GM23338 (cell line): ENCODE results near the gene RMND5A. TPM values are rescaled to one million over a fixed set of nuclear protein-coding genes. Genes with fewer than 3 reads are reported as not detected.

ENCODE experiments used
- ATAC-seq: fragments of 200-7000 bp; cut with Tn5 transposase; 3 replicates; pipeline ENCODE4 v1.9.1; 2020
- DNase-seq: peaks from one replicate; pipeline ENCODE4 v3.0.0-alpha.2; 2015; ENCODE audit warnings: low spot score
- H2AFZ ChIP-seq: fragments of 200-600 bp; sonication (generic); 2 replicates; pipeline ENCODE4 v1.8.0; 2016; ENCODE audit warnings: antibody characterized with exemption, mild to moderate bottlenecking, moderate library complexity
- H3F3A ChIP-seq: fragments of 200-600 bp; sonication (generic); replicated peaks from 2 replicates; pipeline ENCODE4 v1.8.0; 2017; ENCODE audit warnings: antibody characterized with exemption, mixed run types, low read depth
- H3K27ac ChIP-seq: fragments of 200-600 bp; sonication (generic); 2 replicates; pipeline ENCODE4 v1.6.1; 2016; ENCODE audit warnings: low read depth
- H3K27me3 ChIP-seq: fragments of 200-600 bp; sonication (generic); 2 replicates; pipeline ENCODE4 v1.8.0; 2016; ENCODE audit warnings: mild to moderate bottlenecking, mixed run types, moderate library complexity; ENCODE audit not compliant: insufficient read depth
- H3K36me3 ChIP-seq: fragments of 200-600 bp; sonication (generic); 2 replicates; pipeline ENCODE4 v1.8.0; 2016; ENCODE audit warnings: mild to moderate bottlenecking; ENCODE audit not compliant: insufficient read depth
- H3K4me1 ChIP-seq: fragments of 200-600 bp; sonication (generic); 2 replicates; pipeline ENCODE4 v1.8.0; 2016; ENCODE audit warnings: mild to moderate bottlenecking, moderate library complexity; ENCODE audit not compliant: insufficient read depth
- H3K4me2 ChIP-seq: fragments of 200-600 bp; sonication (generic); 2 replicates; pipeline ENCODE4 v1.7.1; 2017; ENCODE audit warnings: mixed run types
- H3K4me3 ChIP-seq: fragments of 200-600 bp; sonication (generic); 2 replicates; pipeline ENCODE4 v1.6.1; 2016; ENCODE audit warnings: mixed run types
- H3K79me2 ChIP-seq: fragments of 200-600 bp; sonication (generic); replicated peaks from 2 replicates; pipeline ENCODE4 v1.8.0; 2017; ENCODE audit warnings: mild to moderate bottlenecking; ENCODE audit not compliant: insufficient read depth
- H3K9me2 ChIP-seq: fragments of 200-600 bp; sonication (generic); 2 replicates; pipeline ENCODE4 v1.8.0; 2017; ENCODE audit not compliant: insufficient read depth
- H4K20me1 ChIP-seq: fragments of 200-600 bp; sonication (generic); replicated peaks from 2 replicates; pipeline ENCODE4 v1.8.0; 2017; ENCODE audit warnings: mild to moderate bottlenecking; ENCODE audit not compliant: insufficient read depth
- H3K27ac Mint-ChIP-seq: 2 replicates; pipeline ENCODE4 v1.8.0; 2020; ENCODE audit warnings: inconsistent platforms, mild to moderate bottlenecking, moderate library complexity, mixed read lengths
- H3K27me3 Mint-ChIP-seq: 3 replicates; pipeline ENCODE4 v1.8.0; 2022; ENCODE audit warnings: low read depth, mild to moderate bottlenecking, moderate library complexity, mixed read lengths, inconsistent platforms; ENCODE audit not compliant: insufficient read depth, poor library complexity
- H3K36me3 Mint-ChIP-seq: 3 replicates; pipeline ENCODE4 v1.8.0; 2021; ENCODE audit warnings: low read depth, mild to moderate bottlenecking, inconsistent platforms, moderate library complexity, mixed read lengths
- H3K4me1 Mint-ChIP-seq: 3 replicates; pipeline ENCODE4 v1.8.0; 2020; ENCODE audit warnings: mild to moderate bottlenecking, inconsistent platforms, mixed read lengths
- H3K4me3 Mint-ChIP-seq: 3 replicates; pipeline ENCODE4 v1.8.0; 2021; ENCODE audit warnings: moderate library complexity, mild to moderate bottlenecking, inconsistent platforms, mixed read lengths
- H3K9me3 Mint-ChIP-seq: 3 replicates; pipeline ENCODE4 v1.8.0; 2020; ENCODE audit warnings: moderate library complexity, mild to moderate bottlenecking, inconsistent platforms, mixed read lengths
- CTCF ChIP-seq, 2 experiments: fragments of 200-600 bp in 1 of 2; sonication (generic) in 1 of 2; conservative IDR thresholded peaks; 2 replicates each; pipeline versions ENCODE4 v1.5.1 to v1.6.1; 2016 to 2017; ENCODE audit warnings: antibody characterized with exemption in 2 of 2, low read depth in 2 of 2, mild to moderate bottlenecking in 2 of 2, moderate library complexity in 1 of 2
- EZH2 ChIP-seq: fragments of 200-600 bp; sonication (generic); IDR thresholded peaks from one replicate; pipeline ENCODE4 v1.8.0; 2017; ENCODE audit warnings: antibody characterized with exemption, mild to moderate bottlenecking, low read depth; ENCODE audit not compliant: unreplicated experiment
- REST ChIP-seq: IDR thresholded peaks from one replicate; pipeline ENCODE4 v1.6.1; 2018; ENCODE audit warnings: antibody characterized with exemption; ENCODE audit not compliant: unreplicated experiment
- polyA plus RNA-seq: library from polyadenylated mRNA; unstranded; fragments of >200 nt; fragmentation: Nextera tagmentation; extraction: Ambion mirVana; gene quantifications from 2 replicates; pipeline ENCODE4 v1.2.1, GENCODE V29; 2016
- total RNA-seq: library from RNA; depleted of rRNA; stranded (reverse); fragments of >200 nt; shearing (Covaris generic); gene quantifications from 2 replicates; pipeline ENCODE4 v1.2.3, GENCODE V29; 2014

RMND5A gene
- total and polyA plus RNA-seq, 2 experiments from 2014 or later = 24.0 to 87.9 TPM

GRCh38 chr2:86764661-86765309 is 44.7 kb downstream of the RMND5A start:
- peak overlapping the region; percentile 40; the same call in 1 of the 2 replicates for H3K27ac Mint-ChIP-seq
- peak; percentile 75 for DNase-seq

More at GRCh38 chr2:86764661-86765309, 44.7 kb downstream of the RMND5A start:
- Mint-ChIP-seq H3K36me3 (peaks cover 23% of the 10 kb centered on the region), H3K4me3 (no peak overlapping the region), H3K4me1 (peaks cover 7% of the 10 kb centered on the region; the same call in 2 of the 3 replicates), H3K9me3 (no peaks in the 10 kb centered on the region), H3K27me3 (peaks cover 5% of the 10 kb centered on the region)
- Histone ChIP-seq H2AFZ (no peak overlapping the region), H3K27ac (no peak overlapping the region), H3K9me2 (no peaks in the 10 kb centered on the region), H3K4me3 (no peak overlapping the region), H3K4me1 (no peaks in the 10 kb centered on the region), H4K20me1 (peaks cover 39% of the 10 kb centered on the region), H3K4me2 (no peak overlapping the region), H3K27me3 (no peaks in the 10 kb centered on the region), H3K36me3 (peaks cover 11% of the 10 kb centered on the region), H3K79me2 (peaks cover 24% of the 10 kb centered on the region), H3F3A (no peaks in the 10 kb centered on the region)
- peak; percentile 67 for ATAC-seq
- TF ChIP-seq REST (no peak), CTCF (conservative IDR thresholded peaks at IDR 0.05; ENCODE audit: low read depth in 2 of 2) (peak; percentile 68 to 71), EZH2 (no peak)
